NCI-H187 (cell line): ENCODE results near the gene CYP2J2.
"Not testable (repeated sequence)": the region's sequence is repeated elsewhere in the genome, so short reads cannot be mapped to it uniquely, and the experiment has no call there.

ENCODE experiments used
- DNase-seq, 2 experiments: peaks; one replicate each; lab custom pipeline; 2025; lab: John Stamatoyannopoulos, UW

Gene CYP2J2

DNA sequence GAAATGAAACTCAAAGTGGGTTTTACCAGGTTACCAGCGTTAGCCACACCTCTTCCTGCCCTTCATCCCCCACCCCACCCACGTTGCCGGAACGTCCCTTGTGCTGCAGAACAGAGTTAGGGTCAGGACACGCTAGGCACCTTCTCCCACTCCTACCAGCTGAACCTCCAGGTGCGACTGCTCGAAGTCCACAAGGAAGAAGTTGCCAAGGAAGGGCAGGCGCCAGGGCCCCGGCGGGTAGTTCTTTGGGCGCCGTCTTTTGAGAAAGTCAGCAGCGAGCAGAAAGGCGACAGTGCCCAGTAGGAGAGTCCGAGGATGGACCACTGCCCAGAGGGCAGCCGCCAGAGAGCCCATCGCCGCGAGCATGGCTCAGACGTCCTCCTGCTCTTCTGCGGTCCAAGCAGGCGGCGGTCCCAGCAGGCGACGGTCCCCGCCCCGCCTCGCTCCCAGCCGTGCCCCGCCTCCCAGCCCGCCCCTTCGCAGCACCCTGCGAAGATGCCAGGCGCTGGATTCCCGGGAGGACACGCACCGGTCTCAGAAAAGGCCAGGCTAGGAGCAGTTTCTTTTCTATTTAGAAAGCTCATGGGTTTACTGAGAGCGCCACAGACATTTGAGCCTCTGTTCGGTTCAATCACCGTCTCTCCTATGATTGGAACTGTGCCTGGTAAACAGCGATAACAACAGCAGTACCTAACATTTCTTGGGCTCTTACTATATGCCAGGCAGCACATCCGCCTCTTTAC lies at the start of gene CYP2J2:
TSS of gene CYP2J2 (minus strand) at position 393 of the 743 bp plus-strand sequence. CDS start at position 366, 27 bp downstream.
- peak in 1 of 2 experiments; percentile 7 for DNase-seq

DNA sequence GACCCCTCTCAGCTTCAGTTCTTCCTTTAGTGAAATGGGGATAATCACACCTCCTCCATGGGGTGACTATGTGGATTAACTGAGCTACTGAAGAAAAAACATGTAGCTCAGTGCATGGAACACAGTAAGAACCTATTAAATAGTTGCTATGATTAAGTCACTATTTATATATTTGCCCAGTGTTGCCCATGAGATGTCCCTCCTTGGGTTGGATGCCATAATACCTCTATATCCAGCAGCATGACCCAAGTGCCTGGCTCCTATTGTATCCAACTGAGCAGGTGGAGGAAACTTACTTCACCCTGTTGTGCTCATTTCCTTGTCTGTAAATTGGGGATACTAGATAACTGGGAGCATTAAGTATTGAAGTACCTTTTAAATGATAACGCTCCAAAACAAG lies 47.1 kb upstream of the CYP2J2 start:
- DNase-seq, result no peak

DNA sequence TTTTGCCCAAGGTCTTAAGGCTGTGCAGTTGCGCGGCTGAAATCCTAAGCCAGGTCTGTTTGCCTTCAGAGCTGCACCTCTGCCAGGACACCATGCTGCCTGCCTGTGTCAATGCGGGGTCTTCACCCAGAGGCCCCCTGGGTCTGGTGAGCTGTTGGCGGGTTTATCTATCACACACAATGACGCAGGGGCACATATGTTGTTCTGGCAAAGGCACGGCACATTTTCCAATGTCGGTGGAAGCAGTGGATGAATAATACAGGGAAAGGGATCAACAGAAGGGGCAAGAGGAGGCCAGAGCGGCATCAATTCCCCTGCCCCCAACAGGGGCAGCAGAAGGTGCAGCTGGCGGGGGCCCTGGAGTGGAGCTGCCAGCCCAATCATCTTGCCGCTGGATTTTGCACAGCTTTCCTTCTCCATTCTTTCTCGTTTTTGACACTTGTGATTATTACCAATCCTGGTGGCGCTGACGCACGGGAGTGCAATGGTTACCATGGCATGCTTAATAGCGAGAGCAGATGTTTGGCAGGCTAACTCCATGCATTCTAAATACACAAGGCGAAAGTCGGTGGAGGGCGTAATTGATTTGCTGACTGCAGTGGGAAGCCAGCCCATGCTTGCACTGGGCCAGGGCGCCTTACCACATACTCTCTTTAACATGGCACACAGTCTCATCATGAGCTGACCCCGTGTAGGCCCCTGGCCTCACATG lies 45.8 kb upstream of the CYP2J2 start:
- DNase-seq, result no peak

DNA sequence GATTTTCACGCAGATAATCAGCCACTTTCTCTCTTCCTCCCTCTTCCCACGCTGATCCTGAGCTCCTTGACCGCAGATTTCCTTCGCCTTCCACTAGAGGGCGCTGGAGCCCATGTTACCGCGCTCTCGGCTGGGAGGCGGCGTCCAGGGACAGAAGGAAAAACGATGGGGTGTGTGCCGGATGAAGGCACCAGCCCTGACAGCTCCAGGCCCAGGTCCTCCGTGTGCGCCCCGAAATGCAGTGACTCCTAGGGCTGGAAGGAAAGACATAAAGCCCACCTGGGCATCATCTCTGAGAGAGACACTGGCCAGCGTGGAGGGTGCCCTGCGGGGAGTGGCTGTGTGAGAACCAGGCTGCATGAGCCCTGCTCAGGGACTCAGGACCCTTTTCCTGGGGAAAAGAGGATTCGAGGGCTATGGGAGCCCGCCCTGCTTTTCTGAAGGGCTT lies 44.9 kb upstream of the CYP2J2 start:
- peak in 1 of 2 experiments; percentile 65 for DNase-seq

- not testable (repeated sequence) for DNase-seq
Observed at GRCh38 chr1:59969542-59970175, 43.1 kb upstream of the CYP2J2 start.

GRCh38 chr1:59968746-59969145 lies 42.2 kb upstream of the CYP2J2 start:
- not testable (repeated sequence) for DNase-seq

GRCh38 chr1:59967780-59968179 lies 41.2 kb upstream of the CYP2J2 start:
- no peak for DNase-seq

GRCh38 chr1:59967141-59967697 lies 40.6 kb upstream of the CYP2J2 start:
- DNase-seq, result no peak

DNA sequence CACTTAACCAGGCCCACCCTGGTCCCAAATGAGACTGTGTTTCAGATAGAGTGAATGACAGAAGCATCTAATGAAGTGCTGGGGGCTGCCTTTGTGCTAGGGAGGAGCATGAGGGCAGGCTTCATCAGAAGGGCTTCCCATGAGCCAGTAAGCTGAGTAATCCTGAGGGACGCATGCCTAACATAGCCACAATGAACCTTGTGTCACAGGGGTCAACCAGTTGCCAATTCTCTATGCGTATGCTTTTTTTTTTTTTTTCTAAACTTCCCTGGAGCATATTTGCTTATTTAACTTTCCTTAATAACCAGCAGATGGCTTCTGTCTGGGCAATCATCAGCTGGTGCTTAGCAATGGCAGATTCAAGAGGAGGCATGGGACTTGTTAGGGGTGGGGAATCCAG lies 25.5 kb upstream of the CYP2J2 start:
- DNase-seq, result no peak

DNA sequence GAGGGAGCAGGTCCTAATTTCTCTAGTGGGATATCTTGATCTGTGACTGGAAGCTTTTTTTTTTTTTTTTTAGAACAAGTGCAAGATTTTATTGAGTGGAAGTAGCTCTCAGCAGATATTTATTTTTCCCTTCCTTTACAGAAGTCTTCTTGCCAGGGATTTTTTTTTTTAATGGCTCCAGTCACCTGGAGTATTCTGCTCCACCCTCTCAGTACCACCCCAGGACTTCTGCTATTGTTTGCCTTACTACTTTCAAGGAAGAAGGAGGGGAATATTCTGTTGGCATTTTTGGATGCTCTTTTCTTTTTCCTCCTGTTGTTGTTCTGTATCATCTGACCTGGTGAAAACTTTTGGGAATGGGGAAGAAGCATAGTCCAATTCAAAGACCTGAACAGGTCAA lies 23.1 kb upstream of the CYP2J2 start:
- DNase-seq, result no peak

- no peak for DNase-seq
Observed at GRCh38 chr1:59948990-59949389, 22.4 kb upstream of the CYP2J2 start.

GRCh38 chr1:59947047-59947938 lies 20.7 kb upstream of the CYP2J2 start:
- peak; percentile 18 to 22 for DNase-seq

DNA sequence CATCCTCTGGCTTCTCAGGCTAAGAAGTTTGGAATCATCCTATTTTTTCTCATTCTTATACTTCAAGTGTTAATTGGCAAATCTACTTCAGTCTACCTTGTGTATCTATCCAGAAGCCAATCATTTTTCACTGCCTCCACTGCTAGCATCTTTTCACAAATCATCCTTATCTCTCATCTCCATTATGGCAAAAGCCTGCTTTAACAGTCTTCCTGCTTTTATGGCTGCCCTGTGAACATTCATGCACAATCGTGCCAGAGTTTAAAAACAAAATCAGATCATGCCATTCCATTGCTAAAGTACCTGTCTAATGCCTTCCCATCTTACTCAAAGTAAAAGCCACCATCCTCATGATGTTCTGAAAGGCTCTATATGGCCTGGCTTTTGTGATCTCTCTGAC lies 19.2 kb upstream of the CYP2J2 start:
- DNase-seq, result no peak

DNA sequence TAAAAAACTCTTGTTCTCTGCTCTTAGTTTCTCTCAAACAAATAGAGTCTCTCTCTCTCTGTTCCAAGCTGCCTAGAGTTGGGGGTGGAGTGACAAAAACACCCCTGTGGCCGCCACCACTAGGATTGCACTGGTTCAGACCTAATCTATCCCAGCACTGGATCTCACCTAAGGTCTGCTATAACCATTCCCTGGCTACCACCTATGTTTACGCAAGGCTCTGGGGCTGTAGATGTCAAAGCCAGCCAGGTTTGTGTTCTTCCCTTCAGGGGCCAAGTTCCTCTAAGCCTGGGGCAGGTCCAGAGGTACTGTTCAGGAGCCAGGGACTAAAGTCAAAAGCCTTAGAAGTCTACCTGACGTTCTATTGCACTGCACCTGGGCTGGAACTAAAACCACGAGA lies 12.8 kb upstream of the CYP2J2 start:
- no peak for DNase-seq

DNA sequence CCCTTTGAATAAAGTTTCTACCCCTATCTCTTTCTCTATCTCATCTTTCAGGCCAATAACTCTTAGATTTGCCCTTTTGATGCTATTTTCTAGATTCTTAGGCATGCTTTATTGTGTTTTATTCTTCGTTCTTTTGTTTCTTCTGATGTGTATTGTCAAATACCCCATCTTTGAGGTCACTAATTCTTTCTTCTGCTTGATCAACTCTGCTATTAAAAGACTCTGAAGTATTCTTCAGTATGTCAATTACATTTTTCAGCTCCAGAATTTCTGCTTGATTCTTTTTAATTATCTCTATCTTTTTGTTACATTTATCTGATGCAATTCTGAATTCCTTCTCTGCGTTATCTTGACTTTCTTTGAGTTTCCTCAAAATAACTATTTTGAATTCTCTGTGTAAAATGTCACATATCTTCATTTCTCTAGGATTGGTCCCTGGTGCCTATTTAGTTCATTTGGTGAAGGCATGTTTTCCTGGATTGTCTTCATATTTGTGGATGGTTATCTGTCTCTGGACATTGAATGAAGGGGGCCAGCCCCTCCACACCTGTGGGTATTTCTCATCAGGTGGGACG lies 11.2 kb upstream of the CYP2J2 start:
- no peak for DNase-seq

DNA sequence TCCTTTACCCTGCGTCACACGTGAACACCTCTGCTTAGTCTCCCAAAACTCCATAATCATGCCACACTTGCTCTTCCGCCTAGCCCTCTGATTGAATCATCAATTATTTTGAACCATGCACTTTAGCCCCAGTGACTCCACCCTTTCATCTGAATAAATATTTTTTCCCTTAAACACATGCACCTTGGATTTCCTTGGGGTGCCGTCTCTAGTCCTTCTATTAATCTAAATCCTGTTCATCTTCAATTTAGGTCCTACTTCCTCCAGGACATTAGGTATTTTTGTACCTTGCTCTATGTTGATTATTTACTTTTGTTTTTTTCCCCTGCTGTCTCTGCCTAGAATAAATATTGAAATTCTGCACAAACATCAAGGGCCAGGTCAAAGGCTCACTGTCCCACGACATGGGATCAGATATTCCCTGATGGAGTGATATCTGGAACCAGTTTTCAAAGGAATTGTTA lies 9.8 kb upstream of the CYP2J2 start:
- no peak for DNase-seq

GRCh38 chr1:59928996-59929395 lies 2.4 kb upstream of the CYP2J2 start:
- no peak for DNase-seq

DNA sequence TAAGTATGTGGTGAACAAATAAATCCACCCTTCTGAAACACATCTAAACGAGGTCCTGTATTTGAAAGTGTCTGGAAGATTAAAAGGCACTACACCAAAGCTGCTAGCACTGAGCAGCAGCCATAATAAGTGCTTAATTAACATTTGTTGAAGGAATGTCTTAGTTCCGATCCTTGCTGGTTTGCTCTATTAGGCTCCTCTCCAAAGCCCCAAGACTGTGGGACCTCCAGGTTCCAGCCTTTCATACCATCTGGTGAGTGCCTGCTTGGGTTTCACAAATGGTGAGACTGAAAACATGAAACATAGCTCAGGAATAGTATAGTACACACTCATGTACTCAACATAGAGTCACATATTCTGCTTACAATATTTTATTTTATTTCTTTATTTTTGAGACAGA lies 640 bp upstream of the CYP2J2 start:
- DNase-seq, result no peak

GRCh38 chr1:59924653-59925052 lies 1.9 kb downstream of the CYP2J2 start:
- DNase-seq, result no peak

- not testable (repeated sequence) for DNase-seq
Observed at GRCh38 chr1:59921258-59921899, 5.2 kb downstream of the CYP2J2 start.

GRCh38 chr1:59919746-59920145 lies 6.8 kb downstream of the CYP2J2 start:
- no peak for DNase-seq
